Natural killer cell (primary cell): ENCODE results near the gene DOC2B. TPM values are rescaled to one million over a fixed set of nuclear protein-coding genes. Genes with fewer than 3 reads are reported as not detected.

Experiments
- ATAC-seq, 3 donors: fragments of 150-1000 bp in 2 of 3; fragments of 200-7000 bp in 1 of 3; cut with Tn5 transposase; 1 replicate in 1 of 3; 2 replicates in 2 of 3; pipeline ENCODE4 v1.10.0; 2021; ENCODE audit warnings: mild to moderate bottlenecking in 2 of 3, moderate library complexity in 2 of 3
- DNase-seq, 2 donors: peaks; one replicate each; pipeline versions ENCODE4 v3.0.0 to v3.0.0-alpha.2; 2013 to 2021; ENCODE audit warnings: mixed read lengths in 1 of 2
- H3K27ac ChIP-seq: one replicate; pipeline ENCODE4 v1.5.1; 2013; ENCODE audit warnings: mild to moderate bottlenecking, low read length
- H3K27me3 ChIP-seq: one replicate; pipeline ENCODE4 v1.6.1; 2013; ENCODE audit warnings: low read length; ENCODE audit not compliant: control insufficient read depth, insufficient read depth
- H3K36me3 ChIP-seq: one replicate; pipeline ENCODE4 v1.6.1; 2013; ENCODE audit warnings: low read length; ENCODE audit not compliant: control insufficient read depth, insufficient read depth
- H3K4me1 ChIP-seq: one replicate; pipeline ENCODE4 v1.6.1; 2013; ENCODE audit warnings: low read length; ENCODE audit not compliant: control insufficient read depth, insufficient read depth
- H3K4me3 ChIP-seq: one replicate; pipeline ENCODE4 v1.5.1; 2013; ENCODE audit warnings: low read length
- H3K9me3 ChIP-seq: one replicate; pipeline ENCODE4 v1.6.1; 2013; ENCODE audit warnings: low read length; ENCODE audit not compliant: control insufficient read depth, insufficient read depth
- H3K27ac Mint-ChIP-seq, 2 donors: one replicate each; pipeline ENCODE4 v1.8.0; 2022; ENCODE audit warnings: mild to moderate bottlenecking in 2 of 2, mixed read lengths in 2 of 2, moderate library complexity in 1 of 2
- H3K27me3 Mint-ChIP-seq, 2 donors: one replicate each; pipeline ENCODE4 v1.8.0; 2022; ENCODE audit warnings: low read depth in 2 of 2, mixed read lengths in 2 of 2
- H3K36me3 Mint-ChIP-seq: one replicate; pipeline ENCODE4 v1.8.0; 2022; ENCODE audit warnings: mixed read lengths
- H3K4me1 Mint-ChIP-seq, 2 donors: one replicate each; pipeline ENCODE4 v1.8.0; 2022; ENCODE audit warnings: mixed read lengths in 2 of 2
- H3K4me3 Mint-ChIP-seq: one replicate; pipeline ENCODE4 v1.8.0; 2022; ENCODE audit warnings: mild to moderate bottlenecking, moderate library complexity, mixed read lengths
- H3K9me3 Mint-ChIP-seq, 2 donors: one replicate each; pipeline ENCODE4 v1.8.0; 2022; ENCODE audit warnings: mixed read lengths in 2 of 2
- WGBS: methylation state at CpG from one replicate; pipeline ENCODE4 v1.1.7; 2013; ENCODE audit warnings: missing lambda C conversion rate; ENCODE audit not compliant: insufficient coverage; 5-methylcytosine and 5-hydroxymethylcytosine counted together
- intact Hi-C: fragments of 100-400 bp; cut with micrococcal nuclease; formaldehyde crosslinking; loops from one replicate; pipeline ENCODE4 v1.14.2; 2022
- total RNA-seq, 4 donors: library from RNA; stranded (reverse); fragments of 120-200 nt in 1 of 4; gene quantifications; one replicate each; pipeline versions ENCODE4 v1.2.3 to v1.2.4, GENCODE V29; 2013 to 2022
- TF ChIP-seq, protein P1 (sequence below): fragments of 200-600 bp; IDR thresholded peaks from one replicate; pipeline ENCODE4 v1.8.0; 2022; ENCODE audit warnings: antibody characterized with exemption

DOC2B gene
- total RNA-seq, result under 1 TPM in 2 of 3 donors, not detected in 1; 0.07 to 0.20 TPM
- 0.07 TPM for total RNA-seq (2013)

- H3K9me3 ChIP-seq, result no peaks in the 10 kb centered on the region
- TF ChIP-seq, protein P1, sequence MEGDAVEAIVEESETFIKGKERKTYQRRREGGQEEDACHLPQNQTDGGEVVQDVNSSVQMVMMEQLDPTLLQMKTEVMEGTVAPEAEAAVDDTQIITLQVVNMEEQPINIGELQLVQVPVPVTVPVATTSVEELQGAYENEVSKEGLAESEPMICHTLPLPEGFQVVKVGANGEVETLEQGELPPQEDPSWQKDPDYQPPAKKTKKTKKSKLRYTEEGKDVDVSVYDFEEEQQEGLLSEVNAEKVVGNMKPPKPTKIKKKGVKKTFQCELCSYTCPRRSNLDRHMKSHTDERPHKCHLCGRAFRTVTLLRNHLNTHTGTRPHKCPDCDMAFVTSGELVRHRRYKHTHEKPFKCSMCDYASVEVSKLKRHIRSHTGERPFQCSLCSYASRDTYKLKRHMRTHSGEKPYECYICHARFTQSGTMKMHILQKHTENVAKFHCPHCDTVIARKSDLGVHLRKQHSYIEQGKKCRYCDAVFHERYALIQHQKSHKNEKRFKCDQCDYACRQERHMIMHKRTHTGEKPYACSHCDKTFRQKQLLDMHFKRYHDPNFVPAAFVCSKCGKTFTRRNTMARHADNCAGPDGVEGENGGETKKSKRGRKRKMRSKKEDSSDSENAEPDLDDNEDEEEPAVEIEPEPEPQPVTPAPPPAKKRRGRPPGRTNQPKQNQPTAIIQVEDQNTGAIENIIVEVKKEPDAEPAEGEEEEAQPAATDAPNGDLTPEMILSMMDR, result no peak
- H3K4me1 Mint-ChIP-seq, result no peaks in the 10 kb centered on the region
- no peak within 1 kb of the TSS for H3K4me3 ChIP-seq
- no peaks in the 10 kb centered on the region for H3K36me3 Mint-ChIP-seq
- intact Hi-C loops, result no loop called here
- H3K27ac ChIP-seq, result no peak within 1 kb of the TSS
- peaks cover 15% of the 10 kb centered on the region for H3K27me3 ChIP-seq
- no peaks in the 10 kb centered on the region for H3K36me3 ChIP-seq
- peaks cover 44 to 60% of the 10 kb centered on the region in 2 donors for H3K27me3 Mint-ChIP-seq
- no peak within 1 kb of the TSS for H3K27ac Mint-ChIP-seq
- H3K9me3 Mint-ChIP-seq, result no peaks in the 10 kb centered on the region
- H3K4me1 ChIP-seq, result peaks cover 3% of the 10 kb centered on the region
- 6% methylated on average over 120 of the region's 120 CpGs for WGBS
- peak within 1 kb of the TSS; percentile 65 for H3K4me3 Mint-ChIP-seq
- DNase-seq, result peak in 1 of 2 donors; percentile 26
- ATAC-seq, result peak; percentile 38 to 67 (median 48)
These were observed at the start of gene DOC2B for GRCh38 chr17:181245-182049. TSS of gene DOC2B (minus strand) at chr17:181650. CDS start at chr17:181479, 171 bp downstream.

GRCh38 chr17:230395-230770 lies 48.9 kb upstream of the DOC2B start:
- H3K9me3 Mint-ChIP-seq, result no peaks in the 10 kb centered on the region
- ATAC-seq, result no peak
- H3K27me3 Mint-ChIP-seq, result no peaks in the 10 kb centered on the region
- H3K9me3 ChIP-seq, result peaks cover 2% of the 10 kb centered on the region
- H3K36me3 ChIP-seq, result no peaks in the 10 kb centered on the region
- no peak overlapping the region for H3K27ac ChIP-seq
- H3K4me3 Mint-ChIP-seq, result no peak overlapping the region
- no peaks in the 10 kb centered on the region for H3K4me1 Mint-ChIP-seq
- DNase-seq, result no peak
- no peaks in the 10 kb centered on the region for H3K27me3 ChIP-seq
- H3K36me3 Mint-ChIP-seq, result no peaks in the 10 kb centered on the region
- 92% methylated on average over 7 of the region's 7 CpGs for WGBS
- peaks cover 7% of the 10 kb centered on the region for H3K4me1 ChIP-seq
- TF ChIP-seq, protein P1, result no peak
- H3K4me3 ChIP-seq, result no peak overlapping the region
- intact Hi-C loops, result no loop called here
- H3K27ac Mint-ChIP-seq, result no peak overlapping the region

DNA sequence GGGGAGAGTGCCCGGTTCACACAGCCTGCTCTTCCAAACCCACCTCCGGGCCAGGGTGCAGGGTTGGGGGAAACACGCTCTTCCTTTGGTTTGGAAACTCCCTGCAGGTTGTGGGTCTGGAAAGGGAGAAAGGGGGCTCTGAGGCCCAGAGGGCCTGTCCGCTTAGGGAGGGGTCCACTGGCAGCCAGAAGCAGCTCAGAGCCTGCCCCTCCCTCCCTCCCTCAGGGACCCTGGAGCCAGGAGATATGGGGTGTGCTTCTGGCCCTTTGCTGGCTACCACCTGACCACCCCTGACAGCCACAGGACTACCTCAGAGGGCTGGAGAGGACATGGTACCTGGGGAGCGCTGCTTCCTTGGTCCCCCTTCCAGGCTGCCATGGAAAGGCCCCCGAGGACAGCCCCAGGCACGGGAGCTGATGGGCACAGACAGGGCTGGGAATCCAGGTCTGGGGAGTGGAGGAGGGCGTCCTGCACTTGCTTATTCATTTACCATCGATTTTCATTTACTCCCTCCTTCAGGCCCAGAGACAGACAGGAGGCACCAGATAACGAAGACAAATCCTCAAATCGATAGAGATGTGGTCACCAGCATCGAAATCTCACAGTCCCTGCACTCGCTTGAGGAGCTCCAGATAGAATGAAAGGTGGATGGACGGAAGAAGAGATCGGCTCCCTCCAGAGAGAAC lies 48.4 kb upstream of the DOC2B start:
- DNase-seq, result no peak
- no peak overlapping the region for H3K4me3 Mint-ChIP-seq
- no peak overlapping the region for H3K27ac Mint-ChIP-seq
- 86% methylated on average over 11 of the region's 15 CpGs for WGBS
- no peak overlapping the region for H3K27ac ChIP-seq
- no peaks in the 10 kb centered on the region for H3K27me3 ChIP-seq
- no peaks in the 10 kb centered on the region for H3K27me3 Mint-ChIP-seq
- TF ChIP-seq, protein P1, result no peak
- H3K4me3 ChIP-seq, result no peak overlapping the region
- intact Hi-C loops, result no loop called here
- H3K4me1 ChIP-seq, result peaks cover 7% of the 10 kb centered on the region
- H3K9me3 ChIP-seq, result peaks cover under 1% of the 10 kb centered on the region
- no peaks in the 10 kb centered on the region for H3K36me3 ChIP-seq
- ATAC-seq, result no peak
- H3K9me3 Mint-ChIP-seq, result no peaks in the 10 kb centered on the region
- no peaks in the 10 kb centered on the region for H3K4me1 Mint-ChIP-seq
- H3K36me3 Mint-ChIP-seq, result no peaks in the 10 kb centered on the region
